ENCODE data around the gene FOXP1.

Gene FOXP1

GRCh38 chr3:71583566-71584393, at the start of gene FOXP1:
TSS of gene FOXP1 (minus strand) at chr3:71583728. CDS start at chr3:71198381, 385,347 bp downstream.
- peak; percentile 87 for DNase-seq

DNA sequence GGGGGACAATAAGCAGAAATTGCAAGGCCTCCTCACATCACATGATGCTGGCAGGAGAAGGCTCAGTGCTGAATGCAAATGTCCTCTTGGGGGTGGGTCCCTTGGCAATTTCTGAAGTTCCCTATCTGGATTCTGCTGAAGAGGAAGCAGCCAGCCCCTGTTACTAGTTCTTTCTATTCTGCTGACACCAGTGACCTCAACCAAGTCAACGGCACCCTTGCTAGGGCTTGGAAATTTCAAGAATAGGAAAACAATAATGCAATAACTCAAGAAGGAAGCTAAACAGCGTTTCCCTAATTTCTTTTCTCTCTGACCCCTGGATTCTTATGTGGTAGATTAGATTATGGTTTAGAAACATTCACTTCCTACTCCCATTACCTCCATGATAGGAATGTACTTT, 46.2 kb upstream of the FOXP1 start:
- DNase-seq: peak; percentile 24

- no peak for DNase-seq
These were observed 45.8 kb upstream of the FOXP1 start for GRCh38 chr3:71629289-71629688.

- no peak for DNase-seq
These were observed 45.0 kb upstream of the FOXP1 start for GRCh38 chr3:71628522-71628921.

- DNase-seq: no peak
These were observed 42.1 kb upstream of the FOXP1 start for GRCh38 chr3:71625676-71626075.

DNA sequence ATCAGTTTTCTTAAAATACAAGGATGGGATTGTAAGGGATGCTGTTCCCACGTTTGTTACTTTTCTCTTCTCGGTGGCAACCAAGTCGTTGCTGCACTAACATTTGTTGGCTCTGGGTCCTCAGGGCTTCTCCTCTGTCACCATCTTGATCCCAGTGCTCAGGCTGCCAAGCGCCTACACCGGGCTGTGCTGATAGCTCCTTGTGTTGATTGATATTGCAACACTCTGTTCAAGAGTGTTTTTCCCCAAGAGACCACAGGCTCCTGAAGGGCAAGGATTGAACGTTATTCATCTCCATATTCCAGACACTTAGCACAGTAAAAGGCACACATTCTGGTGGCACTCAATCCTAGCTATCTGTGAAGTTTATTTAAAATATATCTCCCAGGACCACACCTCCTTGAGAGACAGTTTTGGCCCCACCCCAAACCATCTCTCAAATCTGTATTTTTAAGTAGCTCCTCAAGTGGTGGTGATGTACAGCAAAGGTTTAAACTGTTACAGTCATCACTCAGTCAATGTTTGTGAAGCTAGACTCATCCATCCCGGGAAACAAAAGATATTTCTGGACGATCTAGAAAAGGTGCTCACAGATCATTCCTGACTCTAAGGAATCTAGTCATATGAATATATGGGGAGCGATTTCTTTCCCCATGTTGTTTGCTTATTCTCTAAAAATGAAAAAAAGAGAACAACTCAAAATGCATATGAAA, 38.5 kb upstream of the FOXP1 start:
- no peak for DNase-seq

DNA sequence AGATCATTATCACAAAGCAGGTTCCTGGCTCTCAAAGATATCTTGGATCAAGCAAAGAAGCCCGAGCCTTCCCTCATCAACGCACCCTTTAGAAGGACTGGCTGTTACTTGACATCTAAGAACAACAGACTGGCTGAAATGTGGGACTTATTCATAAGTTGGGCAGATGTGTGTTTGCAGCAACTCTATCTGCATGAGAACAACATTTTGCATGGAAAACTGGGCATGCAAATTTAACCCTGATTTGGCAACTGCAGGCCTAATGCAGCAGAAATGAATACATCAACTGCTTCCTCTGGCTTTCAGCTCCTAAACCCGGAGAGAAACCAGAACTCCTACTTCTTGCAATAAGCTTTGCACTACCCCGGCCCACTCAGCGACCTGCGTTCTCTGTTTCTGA, 35.0 kb upstream of the FOXP1 start:
- DNase-seq: no peak

DNA sequence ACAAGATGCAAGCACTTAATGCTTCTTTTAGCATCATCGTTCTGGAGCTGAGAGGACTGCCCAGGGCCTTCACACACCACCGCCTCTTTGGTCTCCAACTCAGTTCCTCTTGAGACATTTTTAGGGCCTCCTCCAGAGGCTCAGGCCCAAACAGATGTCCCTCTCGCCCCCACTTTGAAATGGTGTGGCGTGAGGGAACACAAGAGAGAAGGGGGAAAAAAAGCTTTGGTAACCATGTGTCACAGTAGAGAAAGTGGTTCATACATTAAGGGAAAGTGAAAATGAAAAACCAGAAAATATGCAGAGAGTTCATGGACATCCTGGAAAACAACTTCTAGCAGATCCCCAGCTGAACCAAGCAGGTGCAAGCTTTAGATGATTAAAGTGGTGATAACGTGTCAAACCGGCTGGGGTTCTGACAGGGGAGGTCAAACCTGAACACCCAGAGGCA, 33.1 kb upstream of the FOXP1 start:
- no peak for DNase-seq

DNA sequence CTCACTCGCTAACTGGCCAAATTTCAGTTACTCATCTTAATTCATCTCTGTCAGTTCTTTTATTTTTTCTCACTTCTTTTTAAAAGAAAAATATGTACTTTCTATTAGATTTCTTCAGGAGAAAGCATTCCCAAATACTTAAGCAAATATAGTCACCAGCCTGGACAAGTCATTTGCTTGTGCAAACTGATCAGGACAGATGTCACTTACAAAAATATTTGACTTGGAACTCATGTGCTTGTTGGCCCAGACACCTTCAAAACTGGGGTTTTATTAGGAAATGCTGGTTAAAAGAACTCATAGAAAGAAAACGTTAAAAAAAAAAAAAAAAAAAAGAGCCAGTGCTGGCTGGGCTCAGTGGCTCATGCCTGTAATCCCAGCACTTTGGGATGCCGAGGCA, 31.3 kb upstream of the FOXP1 start:
- DNase-seq: no peak

- no peak for DNase-seq
These were observed 30.9 kb upstream of the FOXP1 start for GRCh38 chr3:71614426-71614825.

DNA sequence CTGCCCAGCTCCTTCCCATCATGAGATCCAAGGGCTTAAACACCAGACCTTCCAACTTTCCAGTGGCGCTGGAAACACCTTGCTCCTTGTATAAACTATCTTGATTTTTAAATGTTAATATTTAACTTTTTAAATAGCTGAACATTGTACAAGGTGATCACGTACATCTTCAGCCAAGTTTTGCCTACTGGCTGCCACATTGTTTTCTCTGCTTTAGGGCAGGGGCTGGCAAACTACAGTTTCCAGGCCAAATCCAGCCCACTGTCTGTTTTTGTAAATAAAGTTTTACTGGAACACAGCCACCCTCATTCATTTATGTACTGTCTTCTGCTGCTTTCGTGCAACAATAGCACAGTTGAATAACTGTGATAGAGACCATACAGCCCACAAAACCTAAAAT, 27.6 kb upstream of the FOXP1 start:
- DNase-seq: no peak

- no peak for DNase-seq
These were observed 23.8 kb upstream of the FOXP1 start for GRCh38 chr3:71607364-71607763.

DNA sequence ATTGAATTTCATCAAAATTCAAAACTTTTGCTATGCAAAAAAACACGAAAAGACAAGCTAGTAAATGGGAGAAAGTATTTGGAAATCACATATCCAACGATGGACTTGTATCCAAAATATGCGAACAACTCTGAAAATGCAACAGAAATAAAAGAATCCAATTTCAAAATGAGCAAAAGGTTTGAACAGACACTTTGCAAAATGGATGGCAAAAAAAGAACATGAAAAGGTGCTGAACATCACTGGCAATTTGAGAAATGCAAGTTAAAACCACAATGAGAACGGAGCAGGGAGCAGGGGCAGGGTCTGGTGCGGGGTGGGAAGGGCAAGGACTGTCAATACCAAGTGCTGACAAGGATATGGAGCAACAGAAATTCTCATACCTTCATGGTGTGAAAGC, 23.1 kb upstream of the FOXP1 start:
- no peak for DNase-seq

- DNase-seq: no peak
These were observed 18.7 kb upstream of the FOXP1 start for GRCh38 chr3:71602256-71602655.

DNA sequence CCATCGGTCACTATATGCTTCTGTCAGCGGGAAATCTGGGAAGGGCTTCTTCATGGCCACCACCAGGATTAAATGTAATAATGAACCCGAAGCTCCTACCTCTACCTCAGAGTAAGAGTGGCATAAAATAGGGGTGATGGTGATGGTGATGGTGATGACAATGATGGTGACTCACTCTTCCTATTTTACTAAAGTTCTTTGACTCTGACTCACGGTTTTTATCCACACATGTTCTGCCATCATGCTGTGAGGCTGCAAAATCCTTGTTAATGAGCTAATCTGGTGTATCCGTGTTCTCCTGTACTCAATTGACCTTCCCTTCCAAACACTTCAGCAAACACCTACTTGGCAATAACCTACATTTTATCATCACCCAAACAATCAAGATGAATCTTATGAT, 18.3 kb upstream of the FOXP1 start:
- no peak for DNase-seq

DNA sequence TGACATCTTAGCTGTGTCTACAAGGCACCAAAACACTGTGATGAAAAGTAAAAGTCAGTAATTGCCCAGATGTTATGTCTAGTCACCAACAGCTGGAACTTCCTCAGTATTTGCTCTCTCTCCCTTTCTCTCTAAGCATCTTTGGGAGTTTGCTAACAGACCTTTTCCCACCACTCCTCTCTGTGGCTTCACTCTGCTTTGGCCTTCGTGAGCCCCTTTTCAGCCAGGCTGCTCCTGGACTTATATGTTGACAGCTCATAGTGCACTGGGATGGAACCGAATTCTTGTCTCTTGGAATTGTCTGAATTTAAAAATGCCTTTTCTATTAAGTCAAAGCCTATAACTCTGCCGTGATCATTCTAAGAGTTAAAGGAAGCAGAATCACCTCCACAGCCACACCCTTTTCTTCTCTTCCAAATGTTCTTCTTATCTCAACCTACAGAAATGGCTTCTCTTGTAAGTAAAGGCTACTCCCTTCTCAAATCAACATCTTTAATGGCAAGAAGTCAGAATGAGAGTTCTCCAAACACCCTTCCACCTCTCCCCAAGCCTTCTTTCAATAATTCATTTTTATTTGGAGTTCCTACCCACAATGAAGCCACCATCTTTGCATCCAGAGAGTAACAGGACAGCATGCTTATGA, 17.2 kb upstream of the FOXP1 start:
- DNase-seq: peak; percentile 51

GRCh38 chr3:71599416-71599815, 15.9 kb upstream of the FOXP1 start:
- DNase-seq: no peak

- no peak for DNase-seq
These were observed 14.8 kb upstream of the FOXP1 start for GRCh38 chr3:71598292-71598691.

- no peak for DNase-seq
These were observed 13.8 kb upstream of the FOXP1 start for GRCh38 chr3:71597286-71597685.

DNA sequence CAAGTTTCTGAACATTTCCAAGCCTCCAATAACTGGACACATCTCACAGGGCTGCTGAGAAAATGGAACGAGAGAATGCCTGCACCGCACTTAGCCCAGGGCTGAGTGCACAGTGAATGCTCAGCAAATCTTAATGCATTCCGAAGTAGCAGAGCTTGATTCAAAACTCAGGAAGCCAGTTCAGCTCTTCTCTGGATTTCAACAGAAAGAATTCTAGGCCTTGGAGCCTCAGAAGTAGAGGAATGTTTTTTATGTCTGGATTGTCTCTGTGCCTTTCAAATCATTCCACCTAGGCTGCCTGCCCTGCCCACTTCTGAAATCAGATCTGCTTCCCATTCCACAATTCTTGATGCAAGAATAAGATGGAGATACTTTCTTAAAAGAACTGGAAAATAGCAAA, 9.6 kb upstream of the FOXP1 start:
- no peak for DNase-seq

GRCh38 chr3:71591101-71591500, 7.6 kb upstream of the FOXP1 start:
- DNase-seq: no peak

GRCh38 chr3:71589132-71589531, 5.6 kb upstream of the FOXP1 start:
- no peak for DNase-seq

GRCh38 chr3:71587958-71588357, 4.4 kb upstream of the FOXP1 start:
- no peak for DNase-seq

DNA sequence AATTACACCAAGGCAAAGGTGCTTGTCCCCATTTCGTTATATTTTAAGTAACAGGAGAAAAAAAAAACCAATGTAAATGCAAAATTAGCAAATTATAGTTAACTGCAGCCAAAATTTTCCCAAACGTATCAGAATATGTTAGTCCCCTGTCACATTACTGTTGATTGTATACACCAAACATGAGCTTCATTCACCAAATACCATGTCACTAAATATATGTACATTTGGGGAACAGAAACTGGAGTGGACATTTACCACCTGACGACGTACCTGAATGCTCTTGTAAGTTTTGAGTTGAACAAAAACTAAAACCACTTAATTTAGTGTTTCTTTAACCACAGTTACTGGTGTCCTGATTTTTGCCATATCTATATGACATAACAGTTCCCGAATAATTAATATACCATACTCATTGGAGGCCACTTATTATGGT, 3.3 kb upstream of the FOXP1 start:
- no peak for DNase-seq

Measured in femur (tissue), 1 donor.